ENCODE measurements around the gene LRP8.

The LRP8 gene

DNA sequence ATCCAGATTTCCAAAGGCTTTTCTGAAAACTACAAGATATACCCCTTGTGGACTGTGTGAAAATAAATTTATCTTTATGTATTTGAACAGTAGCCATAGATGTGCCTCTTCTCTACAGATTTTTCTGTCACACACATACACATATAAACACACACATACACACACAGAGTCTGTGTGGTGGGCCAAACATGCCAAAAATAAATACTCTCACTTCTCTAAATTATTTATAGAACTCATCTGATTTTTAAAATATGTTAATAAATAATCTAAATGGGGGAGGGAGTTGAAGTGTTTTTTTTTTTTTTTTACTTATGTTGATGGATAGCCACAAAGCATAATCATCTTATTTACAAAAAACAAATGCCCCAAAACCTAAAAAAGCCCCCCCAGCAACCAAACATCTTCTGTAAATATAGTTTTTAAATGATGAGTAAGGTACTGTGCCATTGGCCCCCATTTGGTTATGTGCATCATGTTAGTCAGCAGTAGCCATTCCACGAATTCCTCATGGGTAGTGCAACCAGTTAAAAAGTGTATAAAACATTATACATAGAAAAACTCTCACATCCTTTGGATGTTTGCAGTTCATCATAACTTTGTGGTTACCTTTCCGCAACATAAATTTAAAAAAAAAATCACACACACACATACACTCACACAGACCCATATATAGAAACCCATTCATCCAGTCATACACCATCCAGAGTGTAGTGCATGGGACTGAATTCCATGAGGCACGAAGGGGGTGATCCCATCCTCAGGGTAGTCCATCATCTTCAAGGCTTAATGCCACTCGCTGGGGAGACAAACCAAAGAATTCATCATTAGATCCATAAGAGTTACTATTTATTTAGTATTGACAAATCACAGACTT lies 81.4 kb downstream of the LRP8 start:
- Histone ChIP-seq H3K36me3 (peaks cover 65% of the 10 kb centered on the region), H3K27ac (no peak overlapping the region), H3K27me3 (ENCODE audit: insufficient read depth, low read depth, severe bottlenecking) (no peaks in the 10 kb centered on the region), H3K4me3 (ENCODE audit: low read depth, low read length) (no peak overlapping the region), H3K9me3 (ENCODE audit: severe bottlenecking) (peaks cover 3% of the 10 kb centered on the region)
- TF ChIP-seq CTCF (IDR thresholded peaks at IDR 0.05; ENCODE audit: low read depth, low read length), result no peak
- no peak for DNase-seq

DNA sequence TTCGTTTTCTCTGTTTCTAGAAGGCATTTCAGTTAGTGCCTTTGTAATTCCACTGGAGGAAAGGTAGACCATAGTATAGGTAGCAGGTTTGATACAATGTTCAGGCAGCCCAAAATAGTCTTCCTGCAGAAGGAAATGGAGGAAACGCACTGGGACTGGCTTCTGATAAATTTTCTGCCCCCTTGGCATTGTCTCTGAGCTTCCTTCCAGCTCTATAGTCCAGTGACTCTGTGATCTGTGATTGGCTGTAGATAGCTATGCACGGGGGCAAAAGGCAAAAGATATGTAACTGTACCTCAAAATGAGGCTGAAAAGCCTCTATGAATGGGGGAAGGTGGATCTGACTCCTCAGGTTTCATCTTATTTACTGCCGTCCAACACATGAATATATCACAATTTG lies 83.7 kb downstream of the LRP8 start:
- DNase-seq, result no peak
- no peak for TF ChIP-seq CTCF (IDR thresholded peaks at IDR 0.05; ENCODE audit: low read depth, low read length)
- Histone ChIP-seq H3K36me3 (peaks cover 41% of the 10 kb centered on the region), H3K27ac (no peak overlapping the region), H3K4me3 (ENCODE audit: low read depth, low read length) (no peak overlapping the region), H3K27me3 (ENCODE audit: insufficient read depth, low read depth, severe bottlenecking) (no peaks in the 10 kb centered on the region), H3K9me3 (ENCODE audit: severe bottlenecking) (peaks cover under 1% of the 10 kb centered on the region)

- no peaks in the 10 kb centered on the region for H3K9me3 ChIP-seq (ENCODE audit: severe bottlenecking)
- H3K36me3 ChIP-seq, result peaks cover 24% of the 10 kb centered on the region
- H3K27ac ChIP-seq, result no peak overlapping the region
- no peaks in the 10 kb centered on the region for H3K27me3 ChIP-seq (ENCODE audit: insufficient read depth, low read depth, severe bottlenecking)
- DNase-seq, result no peak
- no peak for TF ChIP-seq CTCF (IDR thresholded peaks at IDR 0.05; ENCODE audit: low read depth, low read length)
- H3K4me3 ChIP-seq (ENCODE audit: low read depth, low read length), result no peak overlapping the region
Measured at GRCh38 chr1:53242381-53242780, 85.5 kb downstream of the LRP8 start.

DNA sequence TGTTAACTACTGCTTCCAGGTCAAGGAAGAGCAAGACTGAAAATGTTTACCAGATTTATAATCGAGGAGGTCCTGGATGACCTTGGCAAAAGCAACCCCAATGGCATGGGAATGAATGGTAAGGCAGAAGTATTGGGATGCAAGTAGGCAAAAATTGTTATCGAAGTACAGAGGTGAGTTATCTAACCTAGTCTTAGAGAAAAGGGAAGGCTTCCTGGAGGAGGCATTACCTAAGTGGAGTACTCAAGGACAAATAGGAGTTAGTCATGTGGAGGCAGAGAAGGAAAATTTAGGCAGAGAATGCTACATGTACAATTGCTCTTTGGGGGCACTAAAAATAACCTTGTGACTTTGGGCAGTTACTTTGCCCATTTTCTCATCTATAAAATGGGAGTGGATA lies 86.0 kb downstream of the LRP8 start:
- no peak for DNase-seq
- no peak for TF ChIP-seq CTCF (IDR thresholded peaks at IDR 0.05; ENCODE audit: low read depth, low read length)
- H3K4me3 ChIP-seq (ENCODE audit: low read depth, low read length), result no peak overlapping the region
- H3K27ac ChIP-seq, result no peak overlapping the region
- H3K27me3 ChIP-seq (ENCODE audit: insufficient read depth, low read depth, severe bottlenecking), result no peaks in the 10 kb centered on the region
- H3K9me3 ChIP-seq (ENCODE audit: severe bottlenecking), result no peaks in the 10 kb centered on the region
- peaks cover 18% of the 10 kb centered on the region for H3K36me3 ChIP-seq

DNA sequence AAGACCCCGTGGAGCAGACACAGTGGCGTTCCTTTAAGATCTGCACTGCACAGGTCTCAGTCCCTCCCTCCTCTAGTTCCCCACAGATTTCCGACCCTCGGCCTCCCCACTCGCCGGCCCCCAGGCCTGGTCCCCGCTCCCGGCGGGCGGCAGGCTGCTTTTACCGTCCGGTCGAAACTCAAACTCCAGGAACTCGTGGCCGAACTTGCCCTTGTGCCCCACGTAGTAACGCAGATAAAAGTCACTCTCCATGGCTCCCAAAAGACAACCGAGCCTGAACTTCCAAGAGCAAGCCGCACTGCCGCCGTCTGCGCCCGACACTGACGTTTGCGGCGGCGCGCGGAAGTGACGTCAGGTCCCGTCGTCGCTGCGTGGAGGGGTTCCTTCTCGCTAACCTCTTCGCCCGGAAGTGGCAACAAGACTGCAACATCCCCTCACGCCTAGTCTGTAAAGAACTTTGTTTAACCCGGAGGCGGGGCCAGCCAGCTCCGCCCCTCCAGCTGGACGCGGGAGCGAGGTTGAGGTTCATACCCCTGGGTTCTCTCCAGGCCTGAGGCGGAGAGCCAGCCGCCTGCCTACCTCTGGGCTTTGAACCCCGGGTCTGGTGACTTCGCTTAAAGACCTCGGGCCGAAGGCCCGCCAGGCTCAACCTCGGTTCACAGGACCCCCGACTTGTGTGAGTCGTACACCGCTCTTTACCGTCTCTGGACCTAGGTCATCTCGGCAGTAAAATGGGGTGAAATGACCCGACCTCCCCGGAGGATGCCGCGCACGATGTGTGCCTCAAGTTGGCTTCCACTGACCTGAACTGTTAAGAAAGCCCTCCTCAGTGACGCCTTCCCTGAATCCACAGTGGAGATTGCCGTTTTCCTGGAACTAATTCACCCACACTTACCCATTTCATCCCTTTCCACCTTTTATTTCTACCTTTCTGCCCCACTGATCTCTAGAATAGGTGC lies 89.4 kb downstream of the LRP8 start, which contains the start of gene MAGOH:
Gene MAGOH (minus strand): TSS at position 322 of the 959 bp plus-strand sequence. CDS start 70 bp downstream, at position 252.
- Histone ChIP-seq H3K27ac (peak within 1 kb of the TSS; percentile 72), H3K4me3 (ENCODE audit: low read depth, low read length) (peak within 1 kb of the TSS; percentile 100), H3K36me3 (peaks cover 31% of the 10 kb centered on the region), H3K27me3 (ENCODE audit: insufficient read depth, low read depth, severe bottlenecking) (no peaks in the 10 kb centered on the region), H3K9me3 (ENCODE audit: severe bottlenecking) (no peaks in the 10 kb centered on the region)
- TF ChIP-seq CTCF (IDR thresholded peaks at IDR 0.05; ENCODE audit: low read depth, low read length), result no peak
- peak; percentile 94 for DNase-seq

Data from WERI-Rb-1 (cell line).